ENCODE results near the gene MRPL49.

DNA sequence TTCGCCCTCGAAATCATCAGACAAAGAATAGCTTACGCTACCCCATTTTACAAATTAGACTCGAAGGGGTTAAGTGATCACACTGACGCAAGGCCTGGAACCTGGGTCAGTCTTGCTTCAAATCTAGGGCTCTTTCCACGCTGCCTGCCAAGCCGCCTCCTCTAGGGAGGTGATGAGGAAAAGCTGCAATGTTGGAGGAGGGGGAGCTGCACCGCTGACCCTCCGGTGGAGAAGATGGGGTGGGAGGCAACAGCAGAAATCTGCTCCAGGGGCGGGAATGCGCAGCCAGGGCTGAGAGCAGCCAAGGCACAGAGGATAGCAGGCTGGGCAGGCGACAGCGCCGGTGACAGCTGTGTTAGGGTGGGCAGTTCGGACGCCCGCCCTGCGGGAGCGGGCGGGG lies 11.6 kb downstream of the MRPL49 start:
- TF ChIP-seq, protein P1, sequence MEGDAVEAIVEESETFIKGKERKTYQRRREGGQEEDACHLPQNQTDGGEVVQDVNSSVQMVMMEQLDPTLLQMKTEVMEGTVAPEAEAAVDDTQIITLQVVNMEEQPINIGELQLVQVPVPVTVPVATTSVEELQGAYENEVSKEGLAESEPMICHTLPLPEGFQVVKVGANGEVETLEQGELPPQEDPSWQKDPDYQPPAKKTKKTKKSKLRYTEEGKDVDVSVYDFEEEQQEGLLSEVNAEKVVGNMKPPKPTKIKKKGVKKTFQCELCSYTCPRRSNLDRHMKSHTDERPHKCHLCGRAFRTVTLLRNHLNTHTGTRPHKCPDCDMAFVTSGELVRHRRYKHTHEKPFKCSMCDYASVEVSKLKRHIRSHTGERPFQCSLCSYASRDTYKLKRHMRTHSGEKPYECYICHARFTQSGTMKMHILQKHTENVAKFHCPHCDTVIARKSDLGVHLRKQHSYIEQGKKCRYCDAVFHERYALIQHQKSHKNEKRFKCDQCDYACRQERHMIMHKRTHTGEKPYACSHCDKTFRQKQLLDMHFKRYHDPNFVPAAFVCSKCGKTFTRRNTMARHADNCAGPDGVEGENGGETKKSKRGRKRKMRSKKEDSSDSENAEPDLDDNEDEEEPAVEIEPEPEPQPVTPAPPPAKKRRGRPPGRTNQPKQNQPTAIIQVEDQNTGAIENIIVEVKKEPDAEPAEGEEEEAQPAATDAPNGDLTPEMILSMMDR (IDR thresholded peaks at IDR 0.05; ENCODE audit: poor library complexity): no peak
- TF ChIP-seq EZH2 (IDR thresholded peaks at IDR 0.05; ENCODE audit: borderline replicate concordance): no peak
- no peak for TF ChIP-seq EZH2phosphoT487 (IDR thresholded peaks at IDR 0.05; ENCODE audit: low read depth, severe bottlenecking, unreplicated experiment)
